GM19463 (cell line): Measurements from ENCODE around the gene FBXO21.
A peak's percentile ranks its signal among the peaks of the same experiment; 100 is the strongest.
"Not testable (repeated sequence)": the region's sequence is repeated elsewhere in the genome, so short reads cannot be mapped to it uniquely, and the experiment has no call there.

Experiments used
- ATAC-seq: cut with Tn5 transposase; IDR thresholded peaks from one replicate; pipeline ENCODE4 v1.9.1; 2021; ENCODE audit warnings: mild to moderate bottlenecking, moderate library complexity; ENCODE audit not compliant: unreplicated experiment

FBXO21 gene

DNA sequence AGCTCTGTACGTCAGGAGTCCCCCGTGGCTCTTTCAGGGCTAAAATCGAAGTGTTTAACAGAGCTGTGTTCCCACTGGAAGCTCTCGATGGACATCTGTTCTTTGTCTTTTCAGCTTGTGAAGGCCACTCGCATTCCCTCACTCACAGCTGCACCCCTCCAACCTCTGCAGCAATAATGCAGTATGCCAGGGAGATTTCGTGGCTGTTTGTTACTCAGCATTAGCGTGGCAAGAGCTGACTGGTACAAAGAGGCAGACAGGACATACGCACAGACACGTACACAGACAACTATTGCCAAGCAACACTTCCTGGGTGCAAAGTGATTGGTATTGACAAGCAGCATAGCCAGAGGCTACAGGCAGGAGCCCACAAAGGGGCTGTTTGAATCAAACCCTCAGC, 11.8 kb upstream of the FBXO21 start:
- ATAC-seq = no peak

GRCh38 chr12:117199956-117200744, 9.9 kb upstream of the FBXO21 start:
- ATAC-seq = not testable (repeated sequence)

DNA sequence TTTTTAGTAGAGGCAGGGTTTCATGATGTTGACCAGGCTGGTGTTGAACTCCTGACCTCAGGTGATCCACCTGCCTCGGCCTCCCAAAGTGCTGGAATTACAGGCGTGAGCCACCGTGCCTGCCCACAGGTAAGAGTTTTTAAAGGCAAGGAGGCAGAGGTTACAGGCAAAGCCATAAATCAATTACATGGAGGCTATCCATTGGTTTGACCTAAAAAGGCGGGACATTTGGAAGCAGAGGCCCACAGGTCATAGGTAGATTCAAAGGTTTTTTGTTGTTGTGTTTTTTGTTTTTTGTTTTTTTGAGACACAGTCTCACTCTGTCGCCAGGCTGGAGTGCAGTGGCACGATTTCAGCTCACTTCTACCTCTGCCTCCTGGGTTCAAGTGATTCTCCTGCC, 6.1 kb upstream of the FBXO21 start:
- ATAC-seq = not testable (repeated sequence)

GRCh38 chr12:117195027-117195426, 4.8 kb upstream of the FBXO21 start:
- ATAC-seq = not testable (repeated sequence)

DNA sequence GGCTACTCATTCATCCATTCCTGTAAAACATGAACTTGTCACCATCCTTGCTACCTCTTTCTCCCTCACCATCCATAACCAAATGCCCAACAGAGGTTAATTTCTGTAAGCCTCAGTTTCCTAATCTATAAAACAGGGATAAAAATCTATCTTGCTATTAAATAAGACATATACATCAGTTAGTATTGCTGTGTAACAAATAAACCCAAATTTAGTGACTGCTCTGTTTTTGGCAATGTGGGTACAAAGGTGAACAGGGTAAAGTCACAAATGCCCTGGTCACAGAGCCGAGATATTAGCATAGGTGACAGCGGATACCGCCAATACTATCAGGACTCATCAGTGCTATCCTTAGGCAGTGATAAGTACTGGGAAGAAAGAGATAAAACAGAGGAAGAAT, 3.6 kb upstream of the FBXO21 start:
- no peak for ATAC-seq

DNA sequence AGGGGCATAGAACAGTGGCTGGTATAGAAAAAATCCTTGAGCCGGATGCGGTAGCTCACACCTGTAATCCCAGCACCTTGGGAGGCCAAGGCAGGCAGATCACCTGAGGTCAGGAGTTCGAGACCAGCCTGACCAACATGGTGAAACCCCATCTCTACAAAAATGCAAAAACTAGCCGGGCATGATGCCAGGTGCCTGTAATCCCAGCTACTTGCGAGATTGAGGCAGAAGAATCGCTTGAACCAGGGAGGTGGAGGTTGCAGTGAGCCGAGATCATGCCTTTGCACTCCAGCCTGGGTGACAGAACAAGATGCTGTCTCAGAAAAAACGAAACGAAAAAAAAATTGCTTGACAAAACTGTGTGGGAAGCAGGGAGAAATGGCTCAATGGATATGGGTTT, 2.3 kb upstream of the FBXO21 start:
- ATAC-seq = not testable (repeated sequence)

GRCh38 chr12:117192057-117192456, 1.8 kb upstream of the FBXO21 start:
- no peak for ATAC-seq

- ATAC-seq = peak; percentile 29
Measured at GRCh38 chr12:117189725-117190209, 503 bp downstream of the FBXO21 start.

GRCh38 chr12:117188961-117189724, 1.1 kb downstream of the FBXO21 start:
- no peak for ATAC-seq

GRCh38 chr12:117188121-117188665, 2.1 kb downstream of the FBXO21 start:
- no peak for ATAC-seq

DNA sequence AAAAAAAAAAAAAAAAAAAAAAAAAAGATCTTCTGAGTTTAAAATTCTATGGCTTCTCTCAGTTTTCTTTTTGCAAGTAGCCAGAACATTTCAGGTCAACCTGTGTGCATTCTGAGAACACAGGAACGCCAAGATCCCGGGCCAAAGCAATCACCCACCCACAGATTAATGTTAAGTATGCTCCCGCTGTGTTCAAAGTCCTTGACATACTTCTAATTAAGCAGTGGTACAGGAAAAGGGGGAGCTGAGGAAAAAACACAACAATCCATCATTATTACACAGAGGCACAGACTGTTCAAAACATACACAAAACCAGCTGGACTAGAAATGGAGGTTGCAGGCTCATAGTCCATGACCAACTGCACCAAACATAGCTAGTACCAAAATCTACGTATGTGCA, 2.8 kb downstream of the FBXO21 start:
- no peak for ATAC-seq

DNA sequence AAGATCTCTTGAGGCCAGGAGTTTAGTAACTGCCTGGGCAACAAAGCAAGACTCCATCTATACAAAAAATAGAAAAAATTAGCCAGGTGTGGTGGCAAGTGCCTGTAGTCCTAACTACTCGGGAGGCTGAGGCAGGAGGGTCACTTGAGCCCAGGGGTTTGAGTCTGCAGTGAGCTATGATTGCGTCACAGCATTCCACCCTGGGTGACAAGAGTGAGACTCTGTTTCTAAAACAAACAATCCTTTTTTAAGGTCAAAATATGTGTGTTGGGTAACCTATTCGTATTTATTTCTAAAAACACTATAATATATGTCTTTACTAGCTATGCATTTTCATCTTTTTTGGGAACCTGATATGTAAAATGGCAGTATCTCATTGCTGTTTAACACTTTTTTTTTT, 7.4 kb downstream of the FBXO21 start:
- ATAC-seq = no peak

DNA sequence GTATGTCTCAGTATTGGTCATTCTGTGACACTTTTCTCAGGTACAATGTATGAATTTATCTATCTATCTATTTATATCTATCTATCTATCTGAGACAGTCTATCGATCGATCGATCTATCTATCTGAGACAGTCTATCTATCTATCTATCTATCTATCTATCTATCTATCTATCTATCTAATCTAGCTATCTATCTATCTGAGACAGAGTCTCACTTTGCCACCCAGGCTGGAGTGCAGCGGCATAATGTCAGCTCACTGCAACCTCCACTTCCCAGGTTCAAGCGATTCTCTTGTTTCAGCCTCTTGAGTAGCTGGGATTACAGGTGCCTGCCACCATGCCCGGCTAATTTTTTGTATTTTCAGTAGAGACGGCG, 8.8 kb downstream of the FBXO21 start:
- ATAC-seq = not testable (repeated sequence)

DNA sequence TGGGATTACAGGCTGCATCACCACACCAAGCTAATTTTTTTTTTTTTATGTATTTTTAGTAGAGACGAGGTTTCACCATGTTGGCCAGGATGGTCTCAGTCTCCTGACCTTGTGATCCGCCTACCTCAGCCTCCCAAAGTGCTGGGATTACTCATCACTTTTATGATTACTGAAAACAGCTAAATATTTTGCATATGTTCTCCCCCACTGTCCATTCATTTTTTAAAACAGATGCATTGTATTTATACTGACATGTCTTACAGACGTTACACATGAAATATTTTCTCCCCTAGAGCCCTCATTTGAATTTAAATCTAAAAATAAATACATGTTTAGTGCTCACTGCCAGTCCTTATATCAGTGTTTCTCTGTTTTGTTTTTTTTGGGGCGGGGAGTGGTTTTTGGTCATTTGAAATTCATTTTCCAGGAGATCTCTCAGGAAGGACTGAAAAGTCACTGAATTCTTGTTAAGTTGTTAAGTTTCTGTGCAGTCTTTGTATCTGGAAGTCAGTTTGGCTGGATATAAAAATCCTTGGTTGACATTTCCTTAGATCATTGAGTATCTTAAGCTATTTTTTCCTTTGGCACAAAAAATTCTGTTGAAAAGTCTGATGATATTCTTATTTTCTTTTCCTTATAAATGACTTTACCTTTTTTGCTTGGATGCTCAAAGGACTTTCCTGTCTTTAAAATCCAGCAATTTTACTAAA, 9.4 kb downstream of the FBXO21 start:
- no peak for ATAC-seq

GRCh38 chr12:117178745-117179144, 11.5 kb downstream of the FBXO21 start:
- ATAC-seq = no peak

DNA sequence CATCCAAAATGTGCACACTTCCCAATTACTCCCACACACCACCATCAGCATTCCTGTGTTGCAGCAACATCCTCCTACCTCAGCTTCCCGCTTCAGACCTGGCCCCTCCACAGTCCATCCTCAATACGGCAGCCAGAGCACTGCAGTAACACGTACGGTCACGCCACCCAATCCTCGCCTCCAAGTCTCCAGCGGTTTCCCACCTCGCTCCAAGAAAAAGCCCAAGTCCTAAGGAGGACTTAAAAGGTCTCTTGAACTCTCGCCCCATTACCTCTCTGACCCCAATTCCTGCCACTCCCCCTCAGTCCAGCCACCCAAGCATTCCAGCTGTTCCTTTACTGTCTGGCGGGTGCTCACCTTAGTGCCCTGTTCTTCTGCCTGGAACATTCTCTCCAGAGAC, 12.0 kb downstream of the FBXO21 start:
- no peak for ATAC-seq

GRCh38 chr12:117172168-117172567, 18.1 kb downstream of the FBXO21 start:
- ATAC-seq = no peak

DNA sequence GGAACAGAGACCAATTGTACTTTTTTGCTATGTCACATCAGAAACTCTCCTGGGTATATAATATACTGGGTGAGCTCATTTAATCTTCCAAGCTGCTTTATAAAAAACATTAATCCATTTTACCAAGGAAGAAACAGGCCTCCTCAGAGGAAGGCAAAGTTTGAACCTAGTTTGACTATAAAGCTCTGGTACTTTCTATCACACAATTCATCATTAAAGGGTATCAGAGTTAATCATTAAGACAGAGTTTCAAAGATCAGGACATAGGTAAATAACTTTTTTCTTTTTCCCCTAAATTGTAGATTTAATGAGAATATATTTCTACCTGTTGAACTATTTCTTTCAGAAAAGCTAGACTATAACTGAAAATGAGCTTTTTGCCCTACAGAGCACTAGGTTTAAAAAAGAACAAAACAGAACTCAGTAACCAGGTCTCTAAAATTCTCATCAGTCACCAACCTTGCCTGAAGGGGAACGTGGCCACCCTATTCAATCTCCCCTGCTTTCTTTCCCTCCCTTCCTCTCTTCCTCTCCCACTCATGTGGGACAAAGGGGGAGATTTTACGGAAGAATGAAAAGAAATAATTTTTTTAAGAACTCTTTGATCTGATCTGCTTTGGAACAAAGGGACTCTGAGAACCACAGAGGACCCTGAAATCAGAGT, 18.6 kb downstream of the FBXO21 start:
- ATAC-seq = no peak

- no peak for ATAC-seq
Measured at GRCh38 chr12:117169548-117169947, 20.7 kb downstream of the FBXO21 start.

DNA sequence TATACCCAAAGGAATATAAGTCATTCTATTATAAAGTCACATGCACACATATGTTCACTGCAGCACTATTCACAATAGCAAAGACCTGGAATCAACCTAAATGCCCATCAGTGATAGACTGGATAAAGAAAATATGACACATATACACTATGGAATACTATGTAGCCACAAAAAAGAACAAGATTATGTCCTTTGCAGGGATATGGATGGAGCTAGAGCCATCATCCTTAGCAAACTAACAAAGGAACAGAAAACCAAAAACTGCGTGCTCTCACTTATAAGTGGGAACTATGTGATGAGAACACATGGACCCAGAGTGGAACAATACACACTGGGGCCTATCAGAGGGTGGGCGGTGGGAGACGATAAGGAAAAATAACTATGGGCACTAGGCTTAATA, 21.3 kb downstream of the FBXO21 start:
- no peak for ATAC-seq

GRCh38 chr12:117167769-117168168, 22.5 kb downstream of the FBXO21 start:
- no peak for ATAC-seq
